Activated CD4-positive, alpha-beta T cell treated with anti-CD3 and anti-CD28 coated beads for 36 hours (primary cell): ENCODE measurements around the gene LURAP1L. TPM values are rescaled to one million over a fixed set of nuclear protein-coding genes. Genes with fewer than 3 reads are reported as not detected.
A peak's percentile ranks its signal among the peaks of the same experiment; 100 is the strongest.

Experiments used
- ATAC-seq: fragments of 200-7000 bp; cut with Tn5 transposase; one replicate; pipeline ENCODE4 v1.10.0; 2021; ENCODE audit warnings: mild to moderate bottlenecking, moderate library complexity
- CTCF ChIA-PET: fragments of 350-600 bp; sonication (Branson Sonifier 250); formaldehyde crosslinking; loops from one replicate; lab custom pipeline; 2021; ENCODE audit warnings: antibody characterized with exemption; lab: Charles Lee
- POLR2A ChIA-PET: fragments of 350-600 bp; sonication (Branson Sonifier 250); formaldehyde crosslinking; loops from one replicate; lab custom pipeline; 2021; ENCODE audit warnings: antibody characterized with exemption, inconsistent platforms; lab: Charles Lee
- DNase-seq: peaks from one replicate; pipeline ENCODE4 v3.0.0-alpha.2; 2020
- H3K27ac Mint-ChIP-seq: one replicate; pipeline ENCODE4 v1.8.0; 2021; ENCODE audit warnings: mixed read lengths
- H3K27me3 Mint-ChIP-seq: one replicate; pipeline ENCODE4 v1.8.0; 2021; ENCODE audit warnings: mixed read lengths
- H3K36me3 Mint-ChIP-seq: one replicate; pipeline ENCODE4 v1.8.0; 2021; ENCODE audit warnings: low read depth, mixed read lengths
- H3K4me1 Mint-ChIP-seq: one replicate; pipeline ENCODE4 v1.8.0; 2021; ENCODE audit warnings: mixed read lengths
- H3K4me3 Mint-ChIP-seq: one replicate; pipeline ENCODE4 v1.8.0; 2021; ENCODE audit warnings: mild to moderate bottlenecking, moderate library complexity, mixed read lengths
- H3K9me3 Mint-ChIP-seq: one replicate; pipeline ENCODE4 v1.8.0; 2021; ENCODE audit warnings: low read depth, mixed read lengths
- intact Hi-C, 2 experiments: fragments of 100-400 bp; cut with DNase I in 1 of 2; cut with micrococcal nuclease in 1 of 2; formaldehyde crosslinking; loops; one replicate each; pipeline versions ENCODE4 v1.14.2 to v1.15.1; 2022 to 2024; cut with DNase I, micrococcal nuclease
- total RNA-seq, 2 experiments: library from RNA; stranded (reverse); gene quantifications; one replicate each; pipeline ENCODE4 v1.2.3, GENCODE V29; 2021

Gene LURAP1L
- total RNA-seq, 2 experiments from 2014 or later, result not detected

DNA sequence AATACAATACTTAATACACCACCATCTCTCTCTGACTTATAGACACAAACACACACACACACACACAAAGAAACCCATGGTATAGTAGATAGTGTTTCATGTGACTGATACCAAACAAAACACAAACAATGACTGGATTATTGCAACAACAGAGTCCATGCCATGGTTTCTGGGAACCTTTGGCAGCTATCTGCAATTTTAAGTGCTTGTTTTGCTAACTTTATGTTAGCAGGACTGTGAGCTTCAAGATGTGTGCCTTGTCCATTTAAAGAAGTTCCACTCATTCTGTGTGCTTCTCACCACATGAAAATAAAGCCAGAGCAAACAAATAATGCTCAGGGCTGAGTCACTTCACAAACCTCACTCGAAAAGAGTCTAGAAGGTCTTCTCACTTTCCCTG, 15.1 kb upstream of the LURAP1L start:
- intact Hi-C loops, result loop anchor here in 1 of 2 experiments (10.0 kb wide), 1 partner anchor 65 kb away; the partner anchor contains the start of gene TYRP1
- H3K36me3 Mint-ChIP-seq, result no peaks in the 10 kb centered on the region
- ChIA-PET CTCF (interaction anchor here (0.6 kb wide), 1 partner anchor 562 kb away, joined by 5 read pairs; no protein-coding TSS in a partner anchor), POLR2A (no interaction called here)
- no peaks in the 10 kb centered on the region for H3K4me1 Mint-ChIP-seq
- no peaks in the 10 kb centered on the region for H3K27me3 Mint-ChIP-seq
- H3K4me3 Mint-ChIP-seq, result no peak overlapping the region
- H3K9me3 Mint-ChIP-seq, result no peaks in the 10 kb centered on the region
- DNase-seq (no peak), ATAC-seq (no peak)
- no peak overlapping the region for H3K27ac Mint-ChIP-seq

DNA sequence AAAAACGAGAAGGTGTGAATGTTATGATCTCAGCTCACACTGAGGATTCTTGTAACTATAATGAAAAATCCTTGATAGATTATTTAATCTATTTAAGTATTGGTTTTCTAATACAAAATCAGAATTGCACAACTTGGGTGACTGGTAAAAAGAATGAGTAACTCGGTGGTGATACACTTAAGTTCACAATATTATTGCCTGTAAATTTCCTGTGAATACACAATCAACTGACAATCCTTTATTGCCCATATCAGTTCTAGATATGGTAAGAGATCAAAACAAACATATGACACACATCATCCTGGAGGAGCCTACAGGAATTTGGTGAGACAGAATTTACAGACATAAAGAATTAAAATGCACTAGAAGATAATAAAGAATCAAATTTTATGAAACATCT, 14.1 kb upstream of the LURAP1L start:
- Mint-ChIP-seq H3K36me3 (no peaks in the 10 kb centered on the region), H3K4me3 (no peak overlapping the region), H3K4me1 (no peaks in the 10 kb centered on the region), H3K27me3 (no peaks in the 10 kb centered on the region), H3K9me3 (no peaks in the 10 kb centered on the region), H3K27ac (no peak overlapping the region)
- intact Hi-C loops, result no loop called here
- ATAC-seq (no peak), DNase-seq (no peak)
- ChIA-PET CTCF (no interaction called here), POLR2A (no interaction called here)

DNA sequence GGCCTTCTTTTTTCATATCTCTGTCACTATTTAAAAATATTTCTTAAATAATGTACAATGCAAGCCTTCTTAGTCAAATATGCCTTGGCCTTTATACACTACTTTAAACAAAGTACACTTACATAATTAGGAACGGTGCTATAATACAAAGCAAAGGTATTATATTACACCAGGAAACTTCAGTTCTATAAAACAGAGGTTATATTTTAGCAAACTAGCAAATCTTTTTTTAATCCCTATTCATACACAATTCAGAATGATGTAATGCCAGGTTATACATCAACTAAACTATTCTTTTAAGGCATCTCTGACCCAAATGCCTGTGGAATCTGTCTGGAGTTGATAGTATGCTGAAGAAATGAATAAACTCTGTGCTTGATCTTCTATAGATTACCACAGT, 10.7 kb upstream of the LURAP1L start:
- H3K4me1 Mint-ChIP-seq, result no peaks in the 10 kb centered on the region
- H3K4me3 Mint-ChIP-seq, result no peak overlapping the region
- H3K9me3 Mint-ChIP-seq, result no peaks in the 10 kb centered on the region
- DNase-seq, result no peak
- CTCF ChIA-PET, result no interaction called here
- POLR2A ChIA-PET, result no interaction called here
- no peak overlapping the region for H3K27ac Mint-ChIP-seq
- no peaks in the 10 kb centered on the region for H3K27me3 Mint-ChIP-seq
- no peak for ATAC-seq
- intact Hi-C loops, result no loop called here
- no peaks in the 10 kb centered on the region for H3K36me3 Mint-ChIP-seq

DNA sequence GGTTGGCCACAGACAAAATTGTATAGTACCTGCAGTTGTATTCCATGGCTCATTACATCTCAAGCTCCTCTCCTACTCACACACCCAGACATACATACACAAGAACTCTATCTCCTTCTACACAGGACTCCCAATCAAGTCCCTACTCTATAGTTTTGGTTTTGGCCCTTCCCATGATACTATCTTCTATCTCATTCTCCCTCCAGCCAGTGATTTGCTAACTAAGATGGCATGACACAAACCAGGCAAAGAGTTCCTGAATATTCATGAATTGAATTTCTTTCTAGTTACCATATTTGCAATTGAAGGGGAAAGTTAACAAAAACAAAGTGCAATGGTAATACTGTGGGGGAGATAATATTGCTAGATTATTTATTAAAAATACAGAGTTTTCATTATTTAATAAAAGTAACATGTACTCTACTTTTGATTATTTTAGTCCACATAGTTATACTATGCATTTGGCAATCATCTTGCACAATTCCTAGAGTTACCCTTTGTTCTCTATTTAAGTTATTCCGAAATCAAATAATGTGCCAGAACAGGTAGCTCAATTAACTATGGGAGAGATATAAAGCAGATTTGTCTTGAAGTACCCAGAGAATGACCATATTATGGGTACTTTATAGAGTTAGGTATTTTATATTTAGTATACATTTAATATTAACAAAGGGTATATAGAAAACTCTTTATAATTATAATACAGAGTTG, 9.6 kb upstream of the LURAP1L start:
- ATAC-seq, result no peak
- no peaks in the 10 kb centered on the region for H3K9me3 Mint-ChIP-seq
- intact Hi-C loops, result no loop called here
- ChIA-PET CTCF (no interaction called here), POLR2A (no interaction called here)
- H3K27me3 Mint-ChIP-seq, result no peaks in the 10 kb centered on the region
- H3K36me3 Mint-ChIP-seq, result no peaks in the 10 kb centered on the region
- no peak overlapping the region for H3K27ac Mint-ChIP-seq
- H3K4me3 Mint-ChIP-seq, result no peak overlapping the region
- no peak for DNase-seq
- no peaks in the 10 kb centered on the region for H3K4me1 Mint-ChIP-seq

DNA sequence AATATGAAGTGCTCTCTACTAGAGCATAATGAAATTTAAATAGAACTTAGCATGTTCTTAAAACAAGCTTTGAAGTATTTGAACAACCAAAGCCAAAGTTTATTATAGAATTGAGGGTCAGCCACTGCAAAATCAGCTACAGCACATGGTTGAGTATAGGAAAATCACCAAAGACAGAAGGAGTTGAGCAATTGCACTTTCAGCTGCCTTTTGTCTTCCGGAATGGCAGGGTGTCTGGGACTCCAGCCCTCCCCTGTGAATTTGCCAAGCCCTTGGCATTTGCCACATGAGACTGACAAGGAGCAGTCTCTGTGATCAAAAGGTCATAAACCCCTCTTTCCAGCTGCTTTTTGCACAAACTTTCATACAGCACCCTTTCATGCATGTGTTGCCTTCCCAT, 8.5 kb upstream of the LURAP1L start:
- CTCF ChIA-PET, result no interaction called here
- no peaks in the 10 kb centered on the region for H3K9me3 Mint-ChIP-seq
- POLR2A ChIA-PET, result no interaction called here
- intact Hi-C loops, result no loop called here
- no peak for ATAC-seq
- H3K27me3 Mint-ChIP-seq, result no peaks in the 10 kb centered on the region
- no peaks in the 10 kb centered on the region for H3K36me3 Mint-ChIP-seq
- no peak overlapping the region for H3K4me3 Mint-ChIP-seq
- H3K27ac Mint-ChIP-seq, result no peak overlapping the region
- DNase-seq, result no peak
- no peaks in the 10 kb centered on the region for H3K4me1 Mint-ChIP-seq

DNA sequence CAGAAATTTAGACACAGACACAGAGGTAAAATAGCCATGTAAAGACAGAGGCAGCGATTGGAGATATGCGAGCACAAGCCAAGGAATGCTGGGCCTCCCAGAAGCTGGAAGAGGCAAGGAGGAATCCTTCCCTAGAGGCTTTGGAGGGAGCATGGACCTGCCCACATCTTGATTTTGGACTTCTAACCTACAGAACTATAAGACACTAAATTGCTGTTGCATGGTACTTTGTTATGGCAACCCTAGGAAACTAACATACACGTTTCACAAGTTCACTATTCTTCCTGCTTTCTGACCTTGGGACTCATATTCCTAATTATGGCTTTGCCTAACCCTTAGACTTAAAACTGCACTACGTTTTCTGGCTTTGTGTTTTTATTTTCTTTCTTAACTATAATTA, 4.6 kb upstream of the LURAP1L start:
- no peaks in the 10 kb centered on the region for H3K9me3 Mint-ChIP-seq
- intact Hi-C loops, result no loop called here
- H3K27ac Mint-ChIP-seq, result no peak overlapping the region
- ChIA-PET POLR2A (no interaction called here), CTCF (no interaction called here)
- peaks cover 5% of the 10 kb centered on the region for H3K27me3 Mint-ChIP-seq
- ATAC-seq, result no peak
- no peak overlapping the region for H3K4me3 Mint-ChIP-seq
- H3K4me1 Mint-ChIP-seq, result peaks cover 5% of the 10 kb centered on the region
- DNase-seq, result no peak
- H3K36me3 Mint-ChIP-seq, result no peaks in the 10 kb centered on the region

DNA sequence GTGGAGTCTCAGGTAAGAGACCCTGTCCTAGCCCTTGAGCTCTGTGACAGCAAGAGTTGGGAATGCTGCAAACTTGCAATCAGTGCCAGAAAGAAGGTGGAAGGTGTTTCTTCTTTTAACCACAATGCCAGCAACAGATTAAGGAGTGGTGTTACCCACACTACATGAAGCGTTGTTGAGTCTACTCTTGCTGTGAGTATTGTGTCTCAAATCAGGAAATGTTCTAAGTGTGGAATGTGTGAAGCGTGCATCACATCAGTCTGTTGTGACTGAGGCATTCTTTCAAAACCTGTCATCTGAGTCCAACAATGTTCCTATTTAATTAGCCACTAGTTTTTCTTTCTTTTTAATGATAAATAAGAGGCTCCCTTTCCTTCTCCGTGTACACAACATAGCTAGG, 2.9 kb upstream of the LURAP1L start:
- POLR2A ChIA-PET, result no interaction called here
- intact Hi-C loops, result no loop called here
- Mint-ChIP-seq H3K27me3 (peaks cover 19% of the 10 kb centered on the region), H3K27ac (no peak overlapping the region), H3K4me3 (no peak overlapping the region), H3K4me1 (peaks cover 5% of the 10 kb centered on the region), H3K36me3 (no peaks in the 10 kb centered on the region), H3K9me3 (no peaks in the 10 kb centered on the region)
- ATAC-seq (no peak), DNase-seq (no peak)
- CTCF ChIA-PET, result interaction anchor here (0.7 kb wide), 1 partner anchor 911 kb away, joined by 4 read pairs; no protein-coding TSS in a partner anchor

DNA sequence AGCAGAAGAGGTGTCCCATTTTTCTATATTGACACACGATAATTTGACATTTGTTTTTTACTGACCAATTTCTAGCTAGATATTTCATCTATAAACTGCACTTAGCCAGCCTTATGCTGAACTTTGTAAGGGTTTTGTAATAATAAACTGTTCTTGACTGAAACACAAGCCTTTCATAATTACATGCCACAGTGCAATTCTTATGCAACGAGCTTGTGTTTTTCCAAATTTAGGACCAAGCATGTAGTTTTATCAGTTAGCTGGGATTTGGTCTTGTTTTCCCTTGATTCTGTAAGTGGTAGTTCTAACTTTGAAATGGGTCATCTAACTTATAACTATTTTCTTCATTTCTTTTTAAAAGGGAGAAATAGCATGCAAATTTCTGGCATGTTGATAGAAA, 1.3 kb upstream of the LURAP1L start:
- Mint-ChIP-seq H3K4me3 (no peak overlapping the region), H3K27me3 (peaks cover 21% of the 10 kb centered on the region), H3K36me3 (no peaks in the 10 kb centered on the region), H3K27ac (no peak overlapping the region), H3K4me1 (peaks cover 5% of the 10 kb centered on the region), H3K9me3 (no peaks in the 10 kb centered on the region)
- POLR2A ChIA-PET, result no interaction called here
- ATAC-seq, result no peak
- intact Hi-C loops, result no loop called here
- CTCF ChIA-PET, result no interaction called here
- no peak for DNase-seq

DNA sequence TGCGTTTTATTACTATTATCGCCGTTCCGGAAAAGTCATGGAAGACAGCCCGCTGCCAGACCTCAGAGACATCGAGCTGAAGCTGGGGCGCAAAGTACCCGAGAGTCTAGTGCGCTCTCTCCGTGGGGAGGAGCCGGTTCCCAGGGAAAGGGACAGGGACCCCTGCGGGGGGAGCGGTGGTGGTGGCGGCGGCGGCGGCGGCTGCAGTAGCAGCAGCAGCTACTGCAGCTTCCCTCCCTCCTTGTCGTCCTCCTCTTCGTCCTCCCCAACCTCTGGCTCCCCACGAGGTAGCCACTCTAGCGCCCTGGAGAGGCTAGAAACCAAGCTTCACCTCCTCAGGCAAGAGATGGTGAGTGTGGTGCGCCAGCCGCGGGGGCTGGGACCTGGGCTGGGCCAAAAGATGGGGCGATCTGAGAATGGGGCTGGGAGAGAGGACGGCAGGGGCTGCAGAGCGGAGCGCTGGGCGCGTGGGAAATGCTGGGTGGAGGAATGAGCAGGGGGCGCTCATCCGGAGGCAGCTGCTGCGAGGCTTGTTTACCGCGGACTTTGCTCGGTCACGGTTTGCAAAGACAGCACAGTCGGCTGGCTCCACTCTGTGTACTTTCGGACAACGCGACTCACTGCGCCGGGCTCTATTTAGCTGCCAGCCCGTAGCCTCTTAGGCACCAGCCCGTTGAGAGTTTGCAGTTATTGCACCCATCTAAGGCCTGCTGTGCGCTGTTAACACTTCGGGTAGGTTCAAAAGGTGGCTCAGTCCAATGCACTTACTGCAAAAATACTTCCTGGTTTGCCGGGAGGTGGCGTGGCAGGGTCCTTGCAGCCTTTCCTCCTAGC, 1.1 kb downstream of the LURAP1L start:
- no peak overlapping the region for H3K4me3 Mint-ChIP-seq
- peaks cover 5% of the 10 kb centered on the region for H3K4me1 Mint-ChIP-seq
- CTCF ChIA-PET, result interaction anchor here (0.9 kb wide), 1 partner anchor 13 kb away, joined by 3 read pairs; no protein-coding TSS in a partner anchor
- H3K27ac Mint-ChIP-seq, result no peak overlapping the region
- peak; percentile 11 for DNase-seq
- intact Hi-C loops, result no loop called here
- peaks cover 21% of the 10 kb centered on the region for H3K27me3 Mint-ChIP-seq
- peaks cover 2% of the 10 kb centered on the region for H3K9me3 Mint-ChIP-seq
- ATAC-seq, result peak; percentile 19
- POLR2A ChIA-PET, result no interaction called here
- H3K36me3 Mint-ChIP-seq, result no peaks in the 10 kb centered on the region

DNA sequence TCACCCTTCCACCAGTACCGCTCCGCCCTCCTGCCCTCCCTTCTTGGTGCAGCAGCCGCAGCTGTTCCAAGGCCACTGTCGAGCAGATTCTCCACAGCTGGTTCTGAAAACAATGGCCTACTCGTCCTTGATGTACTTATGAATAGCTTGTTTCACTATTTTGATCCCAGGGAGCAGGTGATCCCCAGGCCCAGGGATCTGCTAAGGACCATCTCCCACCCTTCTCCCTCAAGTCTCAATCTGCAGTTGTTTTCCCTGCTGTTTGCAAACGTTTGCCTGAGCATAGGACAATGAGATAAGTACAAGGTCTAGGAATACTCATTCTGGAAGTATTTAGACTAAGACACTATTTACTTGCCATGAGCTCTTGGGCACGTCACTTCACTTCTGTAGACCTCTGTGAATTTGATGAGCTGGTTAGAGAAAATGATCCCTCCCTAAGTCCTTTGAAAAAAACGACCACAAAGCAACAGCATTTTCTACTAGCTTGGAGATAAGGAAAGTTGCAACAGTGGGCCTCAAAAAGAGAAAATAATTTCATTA, 1.8 kb downstream of the LURAP1L start:
- ChIA-PET POLR2A (no interaction called here), CTCF (interaction anchor here (0.9 kb wide), 1 partner anchor 12 kb away, joined by 3 read pairs; no protein-coding TSS in a partner anchor)
- Mint-ChIP-seq H3K27ac (no peak overlapping the region), H3K4me3 (no peak overlapping the region), H3K9me3 (peaks cover 6% of the 10 kb centered on the region), H3K27me3 (peaks cover 21% of the 10 kb centered on the region), H3K4me1 (peaks cover 5% of the 10 kb centered on the region), H3K36me3 (no peaks in the 10 kb centered on the region)
- DNase-seq (no peak), ATAC-seq (no peak)
- intact Hi-C loops, result no loop called here

DNA sequence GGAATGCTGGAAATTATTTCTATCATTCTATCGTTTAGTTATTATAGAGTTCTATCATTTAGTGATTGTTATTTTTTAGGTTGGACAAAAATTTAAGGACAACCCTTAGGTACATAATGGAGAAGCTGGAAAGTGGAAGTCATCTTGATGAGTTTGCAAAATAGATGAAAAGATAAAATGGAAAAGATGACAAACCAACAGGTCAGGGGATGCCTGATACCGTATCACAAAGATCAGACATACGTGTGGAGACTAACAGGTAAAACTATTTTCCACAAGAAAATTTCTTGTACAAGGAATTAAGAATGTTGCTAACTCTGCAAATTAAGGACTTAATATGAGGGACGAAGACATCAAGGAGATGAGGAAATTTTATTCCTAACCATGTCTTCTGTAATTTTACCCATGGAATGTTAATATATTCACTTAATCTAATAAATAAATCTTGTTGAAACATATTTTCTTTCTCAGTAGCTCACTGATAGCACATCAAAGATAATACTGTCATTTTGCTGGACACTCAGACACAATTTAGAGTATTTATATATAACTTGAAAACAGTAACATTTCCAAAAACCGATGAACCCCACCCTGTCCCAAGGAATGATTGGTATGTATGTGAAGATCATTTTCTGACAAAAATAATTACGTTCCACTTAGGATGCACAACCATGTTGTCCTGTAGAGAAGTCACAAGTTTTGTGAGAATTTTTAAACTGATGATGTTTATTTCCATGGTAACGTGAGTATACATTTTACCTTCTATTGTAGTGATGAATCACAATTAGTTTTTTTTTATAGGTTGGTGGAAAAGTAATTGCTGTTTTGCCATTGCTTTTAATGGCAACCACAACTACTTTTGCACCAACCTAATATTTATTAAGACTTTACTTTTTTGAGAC, 2.6 kb downstream of the LURAP1L start:
- ChIA-PET CTCF (no interaction called here), POLR2A (no interaction called here)
- Mint-ChIP-seq H3K27me3 (peaks cover 21% of the 10 kb centered on the region), H3K4me3 (no peak overlapping the region), H3K9me3 (peaks cover 6% of the 10 kb centered on the region), H3K36me3 (no peaks in the 10 kb centered on the region), H3K27ac (no peak overlapping the region), H3K4me1 (peaks cover 5% of the 10 kb centered on the region)
- ATAC-seq (no peak), DNase-seq (no peak)
- intact Hi-C loops, result no loop called here
